HG03060 (cell line): ENCODE data around the gene DENND1B.

Experiments
- ATAC-seq: cut with Tn5 transposase; IDR thresholded peaks from one replicate; pipeline ENCODE4 v1.9.1; 2021; ENCODE audit warnings: low read depth, moderate number of reproducible peaks; ENCODE audit not compliant: unreplicated experiment

Gene DENND1B

GRCh38 chr1:197775282-197776262 lies at the start of gene DENND1B:
Gene DENND1B (minus strand): TSS chr1:197775480. CDS start chr1:197775155, 325 bp downstream.
- ATAC-seq = peak; percentile 27

- no peak for ATAC-seq
Observed at GRCh38 chr1:197814306-197814705, 39.0 kb upstream of the DENND1B start.

GRCh38 chr1:197813741-197814140 lies 38.5 kb upstream of the DENND1B start:
- ATAC-seq = no peak

- no peak for ATAC-seq
Observed at GRCh38 chr1:197811769-197812168, 36.5 kb upstream of the DENND1B start.

GRCh38 chr1:197810812-197811211 lies 35.5 kb upstream of the DENND1B start:
- ATAC-seq = no peak

- ATAC-seq = no peak
Observed at GRCh38 chr1:197808880-197809279, 33.6 kb upstream of the DENND1B start.

GRCh38 chr1:197807739-197808453 lies 32.6 kb upstream of the DENND1B start:
- ATAC-seq = no peak

GRCh38 chr1:197807216-197807615 lies 31.9 kb upstream of the DENND1B start:
- no peak for ATAC-seq

- ATAC-seq = no peak
Observed at GRCh38 chr1:197806718-197807117, 31.4 kb upstream of the DENND1B start.

- no peak for ATAC-seq
Observed at GRCh38 chr1:197801684-197802083, 26.4 kb upstream of the DENND1B start.

GRCh38 chr1:197801111-197801482 lies 25.8 kb upstream of the DENND1B start:
- no peak for ATAC-seq

- no peak for ATAC-seq
Observed at GRCh38 chr1:197800379-197801110, 25.3 kb upstream of the DENND1B start.

- ATAC-seq = no peak
Observed at GRCh38 chr1:197799271-197799670, 24.0 kb upstream of the DENND1B start.

- no peak for ATAC-seq
Observed at GRCh38 chr1:197798492-197798891, 23.2 kb upstream of the DENND1B start.

- ATAC-seq = no peak
Observed at GRCh38 chr1:197797010-197797409, 21.7 kb upstream of the DENND1B start.

GRCh38 chr1:197788741-197789739 lies 13.8 kb upstream of the DENND1B start:
- ATAC-seq = no peak

- ATAC-seq = no peak
Observed at GRCh38 chr1:197787623-197788536, 12.6 kb upstream of the DENND1B start.

- ATAC-seq = no peak
Observed at GRCh38 chr1:197787056-197787455, 11.8 kb upstream of the DENND1B start.

- no peak for ATAC-seq
Observed at GRCh38 chr1:197786280-197786679, 11.0 kb upstream of the DENND1B start.
